ENCODE results near the gene CIDEC.

The CIDEC gene

DNA sequence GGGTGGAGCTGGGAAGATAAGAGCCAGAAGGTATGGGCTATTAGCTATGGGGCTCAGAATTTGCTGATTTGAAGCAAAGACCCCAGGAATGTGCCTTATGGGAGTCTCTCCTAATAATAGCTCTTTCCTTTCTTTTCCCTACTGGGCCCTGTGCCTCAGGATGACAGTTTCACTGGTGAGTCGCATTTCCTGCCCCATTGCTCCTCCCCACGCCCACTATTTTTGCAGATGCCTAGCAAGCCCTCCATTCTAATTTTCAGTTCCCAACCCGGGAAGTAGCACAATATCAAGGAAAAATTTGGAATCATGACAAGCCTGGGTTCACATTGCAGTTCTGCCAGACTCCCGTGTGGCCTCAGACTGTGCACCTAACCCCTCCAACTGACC is 23.2 kb upstream of the CIDEC start:
- CTCF ChIA-PET = interaction anchor here (0.6 to 1.5 kb wide), 5 partner anchors 9 to 1404 kb away, joined by 3 to 5 read pairs (median 3); no protein-coding TSS in a partner anchor
- Histone ChIP-seq H3K4me3 (ENCODE audit: low read depth, low read length) (peak overlapping the region; percentile 11), H3K4me1 (ENCODE audit: control insufficient read depth, insufficient read depth, low read length) (no peaks in the 10 kb centered on the region), H3K9me3 (ENCODE audit: control insufficient read depth, insufficient read depth, low read depth, low read length) (no peaks in the 10 kb centered on the region), H3K27ac (ENCODE audit: extremely low read depth, low read depth, low read length) (no peak overlapping the region), H3K36me3 (ENCODE audit: control insufficient read depth in 2 of 2, insufficient read depth in 1 of 2, low read length in 2 of 2) (no peaks in the 10 kb centered on the region)
- POLR2A ChIA-PET = interaction anchor here (0.9 to 2.0 kb wide), 5 partner anchors 9 to 43 kb away, joined by 3 to 11 read pairs (median 3); partner anchors contain the start of genes CRELD1, IL17RC and JAGN1
- TF ChIP-seq OVOL3 (tag by site-specific recombination; IDR thresholded peaks at IDR 0.05) (no peak), ZFHX2 (tag by site-specific recombination; conservative IDR thresholded peaks at IDR 0.05) (peak; percentile 48), ZNF660 (tag by site-specific recombination; IDR thresholded peaks at IDR 0.05) (no peak), ZNF677 (tag by site-specific recombination; IDR thresholded peaks at IDR 0.05) (no peak), SP3 (tag by site-specific recombination; IDR thresholded peaks at IDR 0.05) (peak; percentile 27; the same call in 1 of the 2 replicates), ZBTB20 (tag by site-specific recombination; IDR thresholded peaks at IDR 0.05) (peak; percentile 89), PRDM1 (tag by site-specific recombination; IDR thresholded peaks at IDR 0.05) (0 out of 2 replicates have a peak, but pooled peaks have one; percentile 35), ZNF792 (tag by site-specific recombination; IDR thresholded peaks at IDR 0.05) (no peak)

DNA sequence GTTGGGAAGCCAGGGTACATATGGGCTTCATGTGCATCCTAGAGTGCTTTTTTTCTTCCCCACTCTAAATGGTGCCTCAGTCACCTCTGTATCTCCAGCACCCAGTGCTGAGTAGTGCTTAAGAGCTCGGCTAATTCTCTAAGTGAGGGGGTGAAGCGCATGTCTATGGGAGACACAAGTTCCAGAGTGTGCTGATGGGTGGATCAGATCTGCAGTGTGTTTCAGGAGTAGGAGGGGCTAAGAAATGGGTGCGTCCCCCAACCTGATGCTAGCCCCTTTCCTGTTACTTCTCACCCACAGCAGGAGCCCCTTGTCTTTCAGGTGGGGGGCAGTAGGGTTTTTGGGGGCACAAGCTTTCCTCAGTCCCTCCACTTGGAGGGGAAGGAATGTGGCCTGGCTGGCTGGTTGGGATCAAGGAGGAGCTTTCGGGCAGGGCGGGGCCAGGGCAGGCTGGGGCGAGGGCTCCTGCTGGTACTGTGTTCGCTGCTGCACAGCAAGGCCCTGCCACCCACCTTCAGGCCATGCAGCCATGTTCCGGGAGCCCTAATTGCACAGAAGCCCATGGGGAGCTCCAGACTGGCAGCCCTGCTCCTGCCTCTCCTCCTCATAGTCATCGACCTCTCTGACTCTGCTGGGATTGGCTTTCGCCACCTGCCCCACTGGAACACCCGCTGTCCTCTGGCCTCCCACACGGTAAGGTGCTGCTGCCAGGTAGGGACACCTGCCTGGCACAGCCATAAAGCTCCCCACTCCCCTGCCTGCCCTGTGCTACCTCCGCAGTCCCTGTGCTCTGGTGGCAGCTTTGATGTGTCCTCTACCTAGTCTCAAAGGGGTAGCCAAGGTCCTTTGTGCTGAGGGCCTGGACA is 22.6 kb upstream of the CIDEC start, which contains the start of gene IL17RE:
IL17RE (plus strand) TSS at position 477 of the 866 bp plus-strand sequence; CDS start at position 562, 85 bp downstream.
- Histone ChIP-seq H3K9me3 (ENCODE audit: control insufficient read depth, insufficient read depth, low read depth, low read length) (no peaks in the 10 kb centered on the region), H3K27ac (ENCODE audit: extremely low read depth, low read depth, low read length) (no peak within 1 kb of the TSS)
- CTCF ChIA-PET = interaction anchor here (0.6 to 1.5 kb wide), 5 partner anchors 9 to 1404 kb away, joined by 3 to 5 read pairs (median 3); partner anchors contain the start of gene IL17RC

GRCh38 chr3:9901967-9902366 is 21.9 kb upstream of the CIDEC start:
- POLR2A ChIA-PET = interaction anchor here (0.6 to 2.0 kb wide), 3 partner anchors 12 to 31 kb away, joined by 4 to 11 read pairs (median 10); partner anchors contain the start of genes CRELD1 and IL17RC
- Histone ChIP-seq H3K4me3 (ENCODE audit: low read depth, low read length) (no peak overlapping the region), H3K9me3 (ENCODE audit: control insufficient read depth, insufficient read depth, low read depth, low read length) (no peaks in the 10 kb centered on the region), H3K36me3 (ENCODE audit: control insufficient read depth in 2 of 2, insufficient read depth in 1 of 2, low read length in 2 of 2) (no peaks in the 10 kb centered on the region), H3K27ac (ENCODE audit: extremely low read depth, low read depth, low read length) (no peak overlapping the region), H3K4me1 (ENCODE audit: control insufficient read depth, insufficient read depth, low read length) (no peaks in the 10 kb centered on the region)
- CTCF ChIA-PET = interaction anchor here (0.6 kb wide), 1 partner anchor 15 kb away, joined by 3 read pairs; the partner anchor contains the start of gene IL17RC
- no peak for TF ChIP-seq ZFHX2 (tag by site-specific recombination; conservative IDR thresholded peaks at IDR 0.05)
- TF ChIP-seq, protein P1, sequence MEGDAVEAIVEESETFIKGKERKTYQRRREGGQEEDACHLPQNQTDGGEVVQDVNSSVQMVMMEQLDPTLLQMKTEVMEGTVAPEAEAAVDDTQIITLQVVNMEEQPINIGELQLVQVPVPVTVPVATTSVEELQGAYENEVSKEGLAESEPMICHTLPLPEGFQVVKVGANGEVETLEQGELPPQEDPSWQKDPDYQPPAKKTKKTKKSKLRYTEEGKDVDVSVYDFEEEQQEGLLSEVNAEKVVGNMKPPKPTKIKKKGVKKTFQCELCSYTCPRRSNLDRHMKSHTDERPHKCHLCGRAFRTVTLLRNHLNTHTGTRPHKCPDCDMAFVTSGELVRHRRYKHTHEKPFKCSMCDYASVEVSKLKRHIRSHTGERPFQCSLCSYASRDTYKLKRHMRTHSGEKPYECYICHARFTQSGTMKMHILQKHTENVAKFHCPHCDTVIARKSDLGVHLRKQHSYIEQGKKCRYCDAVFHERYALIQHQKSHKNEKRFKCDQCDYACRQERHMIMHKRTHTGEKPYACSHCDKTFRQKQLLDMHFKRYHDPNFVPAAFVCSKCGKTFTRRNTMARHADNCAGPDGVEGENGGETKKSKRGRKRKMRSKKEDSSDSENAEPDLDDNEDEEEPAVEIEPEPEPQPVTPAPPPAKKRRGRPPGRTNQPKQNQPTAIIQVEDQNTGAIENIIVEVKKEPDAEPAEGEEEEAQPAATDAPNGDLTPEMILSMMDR (tag by site-specific recombination; IDR thresholded peaks at IDR 0.05) = no peak
- no peak for TF ChIP-seq ZNF114 (tag by site-specific recombination; IDR thresholded peaks at IDR 0.05)
- no peak for TF ChIP-seq MEIS1 (CRISPR knock-in tag; IDR thresholded peaks at IDR 0.05; ENCODE audit: borderline replicate concordance)
- TF ChIP-seq ZNF692 (tag by site-specific recombination; IDR thresholded peaks at IDR 0.05) = 0 out of 2 replicates have a peak, but pooled peaks have one; percentile 28
- TF ChIP-seq ZNF600 (tag by site-specific recombination; IDR thresholded peaks at IDR 0.05) = no peak
- TF ChIP-seq ZFP69B (tag by site-specific recombination; IDR thresholded peaks at IDR 0.05) = 0 out of 2 replicates have a peak, but pooled peaks have one; percentile 26
- no peak for TF ChIP-seq ZNF747 (tag by site-specific recombination; IDR thresholded peaks at IDR 0.05)

More for the DNA sequence above, 22.6 kb upstream of the CIDEC start, which contains the start of gene IL17RE:
- TF ChIP-seq ZNF529 (tag by site-specific recombination; IDR thresholded peaks at IDR 0.05; ENCODE audit: insufficient replicate concordance) (no peak), ZBTB20 (tag by site-specific recombination; IDR thresholded peaks at IDR 0.05) (no peak), KLF1 (tag by site-specific recombination; IDR thresholded peaks at IDR 0.05) (0 out of 2 replicates have a peak, but pooled peaks have one; percentile 29), ZNF768 (tag by site-specific recombination; IDR thresholded peaks at IDR 0.05) (no peak), ZNF341 (tag by site-specific recombination; IDR thresholded peaks at IDR 0.05; ENCODE audit: low read depth) (no peak), ZNF600 (tag by site-specific recombination; IDR thresholded peaks at IDR 0.05) (0 out of 2 replicates have a peak, but pooled peaks have one; percentile 8), ZFP69B (tag by site-specific recombination; IDR thresholded peaks at IDR 0.05) (0 out of 2 replicates have a peak, but pooled peaks have one; percentile 7), ZBTB17 (tag by site-specific recombination; IDR thresholded peaks at IDR 0.05) (peak; percentile 45), ZFHX2 (tag by site-specific recombination; conservative IDR thresholded peaks at IDR 0.05) (0 out of 2 replicates have a peak, but pooled peaks have one; percentile 7), ZIC2 (tag by site-specific recombination; IDR thresholded peaks at IDR 0.05) (peak; percentile 81), OSR2 (tag by site-specific recombination; IDR thresholded peaks at IDR 0.05) (0 out of 2 replicates have a peak, but pooled peaks have one; percentile 13), ZNF48 (tag by site-specific recombination; IDR thresholded peaks at IDR 0.05) (no peak), ZNF707 (tag by site-specific recombination; IDR thresholded peaks at IDR 0.05) (no peak)
- TF ChIP-seq, protein P2, sequence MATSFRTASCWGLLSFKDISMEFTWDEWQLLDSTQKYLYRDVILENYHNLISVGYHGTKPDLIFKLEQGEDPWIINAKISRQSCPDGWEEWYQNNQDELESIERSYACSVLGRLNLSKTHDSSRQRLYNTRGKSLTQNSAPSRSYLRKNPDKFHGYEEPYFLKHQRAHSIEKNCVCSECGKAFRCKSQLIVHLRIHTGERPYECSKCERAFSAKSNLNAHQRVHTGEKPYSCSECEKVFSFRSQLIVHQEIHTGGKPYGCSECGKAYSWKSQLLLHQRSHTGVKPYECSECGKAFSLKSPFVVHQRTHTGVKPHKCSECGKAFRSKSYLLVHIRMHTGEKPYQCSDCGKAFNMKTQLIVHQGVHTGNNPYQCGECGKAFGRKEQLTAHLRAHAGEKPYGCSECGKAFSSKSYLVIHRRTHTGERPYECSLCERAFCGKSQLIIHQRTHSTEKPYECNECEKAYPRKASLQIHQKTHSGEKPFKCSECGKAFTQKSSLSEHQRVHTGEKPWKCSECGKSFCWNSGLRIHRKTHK (tag by site-specific recombination; IDR thresholded peaks at IDR 0.05) = no peak
- Histone ChIP-seq H3K36me3 (ENCODE audit: control insufficient read depth in 2 of 2, insufficient read depth in 1 of 2, low read length in 2 of 2) (no peaks in the 10 kb centered on the region), H3K4me3 (ENCODE audit: low read depth, low read length) (peak within 1 kb of the TSS; percentile 11), H3K4me1 (ENCODE audit: control insufficient read depth, insufficient read depth, low read length) (no peaks in the 10 kb centered on the region)
- POLR2A ChIA-PET = interaction anchor here (0.6 to 2.0 kb wide), 6 partner anchors 8 to 44 kb away, joined by 3 to 11 read pairs (median 4); partner anchors contain the start of genes CRELD1, IL17RC and JAGN1
